CD14-positive monocyte (primary cell): ENCODE data around the gene MAML3. TPM values are rescaled to one million over a fixed set of nuclear protein-coding genes. Genes with fewer than 3 reads are reported as not detected.
A peak's percentile ranks its signal among the peaks of the same experiment; 100 is the strongest.

Experiments
- DNase-seq, 3 donors: peaks; one replicate each; pipeline ENCODE4 v3.0.0-alpha.2; 2011 to 2022
- H2AFZ ChIP-seq: 2 replicates; pipeline ENCODE4 v1.6.0; 2012; ENCODE audit warnings: mild to moderate bottlenecking, low read depth, low read length, inconsistent platforms; ENCODE audit not compliant: insufficient read depth, poor library complexity, severe bottlenecking
- H3K27ac ChIP-seq, 2 donors: 1 replicate in 1 of 2; 2 replicates in 1 of 2; pipeline ENCODE4 v1.5.1; 2012 to 2013; ENCODE audit warnings: low read length in 2 of 2, control low read depth in 1 of 2, inconsistent platforms in 1 of 2, low read depth in 1 of 2, mild to moderate bottlenecking in 1 of 2
- H3K27me3 ChIP-seq, 2 donors: one replicate each; pipeline versions ENCODE4 v1.6.0 to v1.6.1; 2011 to 2013; ENCODE audit warnings: low read length in 2 of 2; ENCODE audit not compliant: control insufficient read depth in 2 of 2, insufficient read depth in 2 of 2
- H3K36me3 ChIP-seq, 2 donors: replicated peaks in 1 of 2; 1 replicate in 1 of 2; 2 replicates in 1 of 2; pipeline versions ENCODE4 v1.5.1 to v1.6.1; 2012 to 2013; ENCODE audit warnings: low read length in 2 of 2, control low read depth in 1 of 2, inconsistent platforms in 1 of 2, mild to moderate bottlenecking in 1 of 2; ENCODE audit not compliant: insufficient read depth in 2 of 2, control insufficient read depth in 1 of 2
- H3K4me1 ChIP-seq, 2 donors: 1 replicate in 1 of 2; 2 replicates in 1 of 2; pipeline versions ENCODE4 v1.5.1 to v1.6.1; 2012 to 2013; ENCODE audit warnings: low read length in 2 of 2, control low read depth in 1 of 2, inconsistent platforms in 1 of 2, mild to moderate bottlenecking in 1 of 2, moderate library complexity in 1 of 2; ENCODE audit not compliant: insufficient read depth in 2 of 2, control insufficient read depth in 1 of 2
- H3K4me2 ChIP-seq: replicated peaks from 2 replicates; pipeline ENCODE3; 2012; ENCODE audit warnings: low read length, moderate library complexity, mild to moderate bottlenecking; ENCODE audit not compliant: poor library complexity, severe bottlenecking; ENCODE audit errors: extremely low read depth
- H3K4me3 ChIP-seq, 3 experiments: fragments of 200-600 bp in 1 of 3; sonication (generic) in 1 of 3; replicated peaks in 1 of 3; 1 replicate in 2 of 3; 2 replicates in 1 of 3; pipeline ENCODE4 v1.5.1; 2011 to 2013; ENCODE audit warnings: low read length in 3 of 3, mild to moderate bottlenecking in 3 of 3, control low read depth in 2 of 3, low read depth in 2 of 3, inconsistent platforms in 1 of 3, moderate library complexity in 1 of 3
- H3K79me2 ChIP-seq: 2 replicates; pipeline ENCODE4 v1.6.0; 2012; ENCODE audit warnings: mild to moderate bottlenecking, control low read depth, inconsistent platforms, low read length, moderate library complexity; ENCODE audit not compliant: insufficient read depth
- H3K9ac ChIP-seq: 2 replicates; pipeline ENCODE4 v1.6.0; 2017; ENCODE audit warnings: low read length, mild to moderate bottlenecking; ENCODE audit not compliant: insufficient read depth, poor library complexity, severe bottlenecking
- H3K9me3 ChIP-seq, 2 donors: replicated peaks in 1 of 2; 1 replicate in 1 of 2; 2 replicates in 1 of 2; pipeline versions ENCODE4 v1.5.1 to v1.6.1; 2012 to 2013; ENCODE audit warnings: low read length in 2 of 2, control low read depth in 1 of 2; ENCODE audit not compliant: control insufficient read depth in 1 of 2, insufficient read depth in 1 of 2
- H4K20me1 ChIP-seq: 2 replicates; pipeline ENCODE4 v1.6.0; 2012; ENCODE audit warnings: mild to moderate bottlenecking, low read length, control low read depth, moderate library complexity; ENCODE audit not compliant: insufficient read depth
- H3K27ac Mint-ChIP-seq, 7 donors: one replicate each; pipeline ENCODE4 v1.8.0; 2020; ENCODE audit warnings: mild to moderate bottlenecking in 7 of 7, mixed read lengths in 7 of 7, moderate library complexity in 6 of 7, inconsistent platforms in 2 of 7
- H3K27me3 Mint-ChIP-seq, 3 donors: one replicate each; pipeline ENCODE4 v1.8.0; 2021 to 2022; ENCODE audit warnings: low read depth in 3 of 3, mild to moderate bottlenecking in 3 of 3, mixed read lengths in 3 of 3, moderate library complexity in 3 of 3, inconsistent platforms in 1 of 3
- H3K36me3 Mint-ChIP-seq, 2 donors: one replicate each; pipeline ENCODE4 v1.8.0; 2020; ENCODE audit warnings: mixed read lengths in 2 of 2, inconsistent platforms in 1 of 2, mild to moderate bottlenecking in 1 of 2
- H3K4me1 Mint-ChIP-seq: one replicate; pipeline ENCODE4 v1.8.0; 2020; ENCODE audit warnings: mild to moderate bottlenecking, mixed read lengths
- H3K4me3 Mint-ChIP-seq, 2 donors: one replicate each; pipeline ENCODE4 v1.8.0; 2020; ENCODE audit warnings: mild to moderate bottlenecking in 2 of 2, mixed read lengths in 2 of 2, moderate library complexity in 1 of 2
- H3K9me3 Mint-ChIP-seq, 7 donors: one replicate each; pipeline ENCODE4 v1.8.0; 2020 to 2022; ENCODE audit warnings: mixed read lengths in 7 of 7, mild to moderate bottlenecking in 6 of 7, moderate library complexity in 6 of 7, inconsistent platforms in 2 of 7
- CTCF ChIP-seq: fragments of 200-600 bp; IDR thresholded peaks from one replicate; pipeline ENCODE4 v1.8.0; 2022; ENCODE audit warnings: antibody characterized with exemption, mild to moderate bottlenecking
- WGBS: methylation state at CpG from one replicate; pipeline ENCODE4 v1.1.5; 2013; ENCODE audit warnings: missing lambda C conversion rate; ENCODE audit not compliant: insufficient coverage; 5-methylcytosine and 5-hydroxymethylcytosine counted together
- intact Hi-C, 2 donors: fragments of 100-400 bp; cut with micrococcal nuclease; formaldehyde crosslinking; loops; one replicate each; pipeline versions ENCODE4 v1.15.0 to v1.15.1; 2023
- polyA plus RNA-seq, 3 donors: library from polyadenylated mRNA; depleted of rRNA in 1 of 3; unstranded in 2 of 3; stranded (reverse) in 1 of 3; fragments of 300-500 nt in 2 of 3; fragments of >200 nt in 1 of 3; fragmentation: Illumina TruSeq in 2 of 3; gene quantifications; 1 replicate in 2 of 3; 2 replicates in 1 of 3; pipeline ENCODE4 v1.2.3, GENCODE V29; 2012 to 2021

Gene MAML3
- polyA plus RNA-seq, 3 donors = 1.5 to 6.5 (median 2.3) TPM

GRCh38 chr4:139988863-139989765 lies 164.9 kb downstream of the MAML3 start:
- H3K27me3 Mint-ChIP-seq = peaks cover 0 to 2% (median 0%) of the 10 kb centered on the region in 3 donors
- Histone ChIP-seq H3K36me3 (no peaks in the 10 kb centered on the region), H3K4me3 (no peak overlapping the region), H3K4me1 (peaks cover 3 to 8% of the 10 kb centered on the region in 2 donors), H2AFZ (no peak overlapping the region), H3K9ac (no peak overlapping the region), H3K27me3 (no peaks in the 10 kb centered on the region), H4K20me1 (peaks cover 7% of the 10 kb centered on the region), H3K9me3 (no peaks in the 10 kb centered on the region), H3K27ac (no peak overlapping the region), H3K4me2 (no peak overlapping the region), H3K79me2 (peaks cover 8% of the 10 kb centered on the region)
- peaks cover 28% of the 10 kb centered on the region for H3K4me1 Mint-ChIP-seq
- DNase-seq = peak; percentile 50 to 82 (median 60)
- TF ChIP-seq CTCF = no peak
- 86% methylated on average over 7 of the region's 17 CpGs for WGBS
- intact Hi-C loops = no loop called here
- H3K36me3 Mint-ChIP-seq = peaks cover 0 to 4% of the 10 kb centered on the region in 2 donors
- H3K9me3 Mint-ChIP-seq = peaks cover 0 to 2% (median 0%) of the 10 kb centered on the region in 7 donors
- H3K4me3 Mint-ChIP-seq = no peak overlapping the region
- H3K27ac Mint-ChIP-seq = peak overlapping the region in 3 of 7 donors; percentile 1 to 50 (median 19)

- Histone ChIP-seq H3K4me3 (no peak overlapping the region), H3K36me3 (no peaks in the 10 kb centered on the region), H3K27ac (no peak overlapping the region), H3K4me2 (no peak overlapping the region), H3K27me3 (no peaks in the 10 kb centered on the region), H4K20me1 (peaks cover 7% of the 10 kb centered on the region), H3K4me1 (peaks cover 3 to 9% of the 10 kb centered on the region in 2 donors), H3K9me3 (no peaks in the 10 kb centered on the region), H3K9ac (no peak overlapping the region), H3K79me2 (peaks cover 12% of the 10 kb centered on the region), H2AFZ (no peak overlapping the region)
- H3K27me3 Mint-ChIP-seq = peaks cover 0 to 2% (median 0%) of the 10 kb centered on the region in 3 donors
- TF ChIP-seq CTCF = no peak
- peak overlapping the region in 2 of 7 donors; percentile 19 to 69 for H3K27ac Mint-ChIP-seq
- H3K36me3 Mint-ChIP-seq = peaks cover 3 to 10% of the 10 kb centered on the region in 2 donors
- peaks cover 0 to 2% (median 0%) of the 10 kb centered on the region in 7 donors for H3K9me3 Mint-ChIP-seq
- intact Hi-C loops = no loop called here
- H3K4me3 Mint-ChIP-seq = no peak overlapping the region
- no peak for DNase-seq
- 100% methylated on average over 3 of the region's 7 CpGs for WGBS
- peaks cover 30% of the 10 kb centered on the region for H3K4me1 Mint-ChIP-seq
Observed at GRCh38 chr4:139987502-139987850, 166.5 kb downstream of the MAML3 start.
